NCI-H1048 (cell line): ENCODE results near the gene ABCA1.
"Not testable (repeated sequence)": the region's sequence is repeated elsewhere in the genome, so short reads cannot be mapped to it uniquely, and the experiment has no call there.

Source experiments
- DNase-seq: peaks from one replicate; lab custom pipeline; 2025; lab: John Stamatoyannopoulos, UW

The ABCA1 gene

DNA sequence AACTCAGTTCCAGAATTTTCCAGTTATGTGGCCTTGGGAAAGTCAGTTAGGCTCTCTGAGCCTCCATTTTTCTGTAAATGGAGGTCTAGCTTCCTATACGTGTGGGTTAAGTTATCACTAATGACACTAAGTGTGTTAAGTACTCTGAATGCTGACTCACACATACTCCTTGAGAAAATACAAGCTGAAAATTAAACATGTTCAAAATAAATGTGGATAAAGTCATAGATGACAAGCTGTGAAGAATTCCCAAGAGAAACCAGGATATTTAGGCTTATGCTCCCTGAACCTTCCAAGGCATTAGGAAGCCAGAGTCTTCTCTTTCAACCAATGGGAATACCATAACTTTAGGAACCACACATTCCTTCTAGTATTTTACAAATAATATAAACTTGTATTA, 58.1 kb downstream of the ABCA1 start:
- no peak for DNase-seq

DNA sequence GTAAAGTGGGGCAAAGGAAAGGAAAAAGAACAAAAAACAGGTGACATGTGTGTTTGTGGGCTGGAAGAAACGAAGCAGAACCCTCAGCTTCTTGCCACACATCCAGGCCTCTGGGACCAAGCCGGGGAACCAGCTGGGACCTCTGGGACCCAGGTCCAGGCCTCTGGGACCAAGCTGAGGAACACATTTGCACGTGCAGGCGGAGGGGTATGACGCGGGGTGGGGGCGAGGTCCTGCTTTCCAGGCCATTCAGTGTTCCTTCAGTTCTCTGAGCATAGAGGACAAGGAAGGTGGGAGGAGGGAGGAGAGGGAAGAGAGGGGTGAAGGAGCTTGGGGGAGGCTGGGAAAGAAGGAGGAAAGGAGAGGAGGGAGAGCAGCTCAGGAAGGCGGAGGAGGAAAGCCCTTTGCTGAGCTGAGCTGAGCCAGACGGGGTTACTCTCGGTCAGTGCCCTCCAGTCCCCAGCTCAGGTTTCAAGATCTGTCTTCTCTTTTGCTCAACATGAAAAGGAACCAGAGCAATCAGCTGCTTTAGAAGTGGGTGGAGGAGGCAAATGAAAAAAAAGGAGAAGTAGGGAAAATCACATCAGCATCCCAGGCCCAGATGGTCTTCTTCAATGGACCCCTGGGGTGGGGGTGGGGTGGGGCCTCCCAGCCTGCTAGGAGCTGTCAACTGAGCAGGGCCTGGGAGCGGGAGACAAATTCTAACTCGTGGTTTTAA, 59.1 kb downstream of the ABCA1 start:
- no peak for DNase-seq

DNA sequence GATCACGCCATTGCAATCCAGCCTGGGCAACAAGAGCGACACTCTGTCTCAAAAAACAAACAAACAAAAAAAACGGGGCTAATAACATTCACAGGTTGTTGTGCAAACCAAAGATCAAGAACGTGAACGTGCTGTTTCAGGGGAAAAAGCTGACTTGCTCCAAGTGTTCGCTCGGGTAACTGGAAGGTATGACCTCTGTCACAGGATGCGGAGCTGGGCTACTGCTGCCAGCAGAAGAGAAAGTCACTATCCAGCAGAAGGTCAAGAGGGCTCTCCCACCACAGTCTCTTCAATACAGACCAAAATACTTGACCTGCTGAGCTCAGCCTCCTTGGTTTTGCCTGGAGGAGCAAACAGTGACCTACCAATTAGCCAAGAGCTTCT, 59.7 kb downstream of the ABCA1 start:
- no peak for DNase-seq

DNA sequence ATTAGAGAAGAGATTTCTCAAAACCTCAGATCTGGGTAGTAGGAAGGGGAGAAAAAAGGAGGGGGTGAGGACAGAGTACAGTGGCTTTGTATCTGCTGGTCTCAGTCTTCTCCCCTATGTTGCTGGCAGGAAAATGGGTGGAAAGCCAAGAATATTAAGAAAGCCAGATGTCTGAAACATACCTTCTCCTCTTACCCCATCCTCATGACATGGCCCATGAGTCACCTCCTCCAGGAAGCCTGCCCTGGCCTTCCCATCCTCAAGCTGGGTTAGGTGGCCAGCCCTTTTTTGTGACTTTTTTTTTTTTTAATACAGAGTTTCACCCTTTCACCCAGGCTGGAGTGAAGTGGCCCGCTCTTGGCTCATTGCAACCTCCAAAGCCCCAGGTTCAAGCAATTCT, 61.8 kb downstream of the ABCA1 start:
- DNase-seq: no peak

DNA sequence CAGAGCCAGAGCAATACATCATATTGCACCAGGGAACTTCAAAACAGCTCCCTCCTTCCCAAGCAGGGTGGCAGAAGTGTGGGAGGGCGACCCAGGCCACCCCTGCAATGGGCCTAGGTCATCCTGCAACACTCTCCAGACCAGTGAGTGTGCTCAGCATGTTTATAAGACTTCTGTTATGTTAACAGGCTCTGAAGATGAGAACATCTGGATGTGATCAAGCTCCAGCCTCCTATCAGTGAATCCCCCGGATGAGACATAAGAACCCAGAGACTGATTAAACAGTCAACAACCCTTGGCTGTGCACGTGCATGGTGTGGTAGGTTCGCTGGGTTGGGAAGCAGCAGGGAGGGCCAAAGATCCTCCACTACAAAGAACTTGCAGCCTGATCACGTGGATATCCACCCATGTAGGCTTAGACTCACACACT, 63.3 kb downstream of the ABCA1 start:
- no peak for DNase-seq

DNA sequence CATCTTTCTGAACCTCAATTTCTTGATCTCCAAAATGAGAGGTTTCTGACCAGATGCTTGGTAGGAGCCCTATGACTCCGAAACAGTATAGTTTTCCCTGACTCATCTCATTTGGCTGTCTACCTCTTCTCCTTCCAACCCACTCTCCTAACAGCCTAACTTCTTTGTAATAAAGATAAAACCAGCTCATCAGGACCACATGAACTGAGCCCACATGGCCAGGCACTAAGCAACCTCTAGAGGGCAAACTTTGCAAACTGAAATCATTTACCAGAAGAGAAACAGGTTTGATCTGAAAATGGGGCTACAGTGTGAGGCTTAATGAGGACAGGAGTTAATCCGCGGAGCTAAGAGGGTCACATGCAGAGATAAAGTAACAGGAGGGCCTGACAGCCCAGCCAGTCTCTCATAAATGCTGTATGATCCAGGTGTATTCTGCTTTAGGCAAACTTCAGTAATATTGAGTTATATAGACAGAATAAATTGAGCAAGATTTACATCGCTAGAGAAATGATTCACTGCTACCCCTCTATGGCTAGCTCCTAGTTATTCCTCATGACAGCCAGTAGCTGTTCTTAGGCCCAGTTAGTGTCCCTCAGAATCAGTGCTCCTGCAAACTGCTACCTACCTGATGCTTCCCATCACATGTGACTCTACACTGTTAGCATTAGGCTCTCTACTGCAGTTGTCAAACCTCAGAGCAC, 64.6 kb downstream of the ABCA1 start:
- DNase-seq: no peak

DNA sequence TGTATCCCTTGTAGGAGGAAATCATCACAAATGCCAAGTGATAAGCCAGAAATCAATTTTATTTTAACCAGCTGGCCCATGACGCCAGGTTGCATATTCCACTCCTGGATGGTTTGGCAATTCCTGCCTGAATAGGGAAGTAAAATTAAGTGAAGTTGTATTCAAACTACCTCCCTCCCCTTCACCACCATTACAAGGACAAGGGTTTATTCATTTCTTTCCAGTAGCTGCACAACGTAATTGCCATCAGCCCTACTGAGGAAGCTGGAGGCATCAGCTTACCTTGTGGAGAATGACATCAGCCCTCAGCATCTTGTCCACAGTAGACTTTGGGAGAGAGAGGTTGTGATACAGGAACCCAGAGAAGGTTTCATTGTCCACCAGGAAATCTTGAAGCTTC, 66.6 kb downstream of the ABCA1 start:
- no peak for DNase-seq

DNA sequence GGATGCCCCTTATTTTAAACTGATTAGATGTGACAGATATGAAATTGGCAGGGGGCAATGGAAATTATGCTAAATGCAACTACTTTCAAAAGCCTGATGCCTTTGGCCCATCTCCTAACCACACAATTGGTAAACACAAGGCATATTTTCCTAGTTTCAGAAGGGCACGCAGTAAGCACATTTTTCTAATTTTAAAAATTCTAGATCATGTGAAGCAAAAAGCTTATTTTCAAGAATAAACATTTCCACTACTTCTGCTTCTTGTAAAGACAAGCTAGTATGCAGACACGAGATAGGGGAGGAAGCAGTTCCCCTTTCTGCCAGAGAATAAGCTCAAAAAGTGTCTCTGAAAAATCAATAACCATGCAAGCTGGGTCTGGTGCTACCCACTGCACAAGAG, 67.7 kb downstream of the ABCA1 start:
- no peak for DNase-seq

DNA sequence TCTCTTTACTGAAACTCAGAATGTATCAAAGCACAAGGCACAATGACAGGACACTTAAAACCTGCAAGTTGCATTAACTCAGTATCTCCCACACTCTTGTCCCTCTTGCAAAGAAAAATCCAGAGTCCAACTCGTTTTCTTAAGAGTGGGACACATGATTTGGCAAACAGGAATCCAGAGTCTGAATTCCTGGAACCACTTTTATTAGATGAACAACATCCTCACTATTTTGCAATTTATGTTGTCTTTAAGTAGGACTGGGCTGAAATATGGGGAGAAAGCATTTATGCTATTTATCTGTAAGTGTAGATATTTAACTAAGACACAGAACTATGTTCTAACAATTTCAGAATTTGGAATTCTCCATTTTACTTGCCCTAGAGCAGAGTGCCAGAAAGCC, 69.1 kb downstream of the ABCA1 start:
- no peak for DNase-seq

DNA sequence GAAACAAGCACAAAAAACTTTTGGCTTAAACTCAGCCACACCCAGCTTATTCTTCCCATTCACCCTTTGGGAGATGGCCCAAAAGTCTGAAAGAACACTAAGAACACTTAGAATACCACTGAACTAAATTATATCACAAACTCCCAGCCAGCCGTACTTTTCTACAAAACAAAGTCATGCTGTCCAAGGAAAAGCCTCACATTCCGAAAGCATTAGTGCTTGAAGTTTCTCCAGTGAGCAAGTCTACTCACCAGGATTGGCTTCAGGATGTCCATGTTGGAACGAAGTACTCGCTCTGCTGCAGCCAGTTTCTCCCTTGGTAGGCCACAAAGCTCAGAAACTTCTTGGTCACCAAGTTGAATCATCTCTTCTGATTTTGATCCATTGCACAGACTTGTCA, 69.7 kb downstream of the ABCA1 start:
- DNase-seq: no peak

DNA sequence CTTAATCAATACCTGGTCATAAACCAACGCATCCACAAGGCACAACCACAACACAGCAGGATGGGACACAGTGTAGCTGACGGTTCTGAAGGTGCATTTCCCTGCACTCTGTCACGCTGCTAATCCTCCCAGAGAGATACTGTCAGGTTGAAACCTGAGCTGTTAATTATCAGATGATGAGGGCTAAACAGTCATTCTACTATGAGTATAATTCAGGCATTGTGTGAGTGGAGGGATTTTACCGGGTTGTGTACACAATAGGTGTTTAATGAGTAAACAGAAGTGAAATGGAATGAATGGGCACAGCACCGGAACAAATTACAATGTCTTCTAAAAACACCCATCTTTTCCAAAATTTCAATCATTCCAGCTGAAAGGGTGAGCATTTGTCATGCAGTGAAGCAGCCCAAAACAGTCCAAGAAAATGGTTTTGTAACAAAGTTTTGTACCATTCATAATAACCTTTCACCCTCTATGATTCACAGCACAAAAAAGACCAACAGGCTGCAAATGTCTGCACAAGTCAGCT, 71.5 kb downstream of the ABCA1 start:
- peak; percentile 13 for DNase-seq

DNA sequence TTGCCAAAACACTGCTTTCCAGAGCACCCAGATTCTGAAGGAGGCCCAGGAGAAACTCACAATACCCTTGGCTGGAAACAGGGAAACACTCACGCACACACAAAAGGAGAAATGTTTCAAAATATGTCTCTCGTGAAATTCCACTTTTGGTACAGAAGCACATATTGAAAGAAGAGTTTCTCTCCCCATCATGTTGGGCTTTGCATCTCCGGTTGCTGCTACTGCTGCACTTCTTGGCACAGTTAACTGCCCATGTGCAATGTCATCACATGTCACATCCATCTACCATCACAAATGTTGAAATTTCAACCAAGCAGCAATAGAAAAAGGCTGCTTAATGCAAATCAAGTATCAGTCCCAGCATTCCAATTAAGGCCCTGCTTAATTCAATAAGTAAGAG, 72.1 kb downstream of the ABCA1 start:
- no peak for DNase-seq

DNA sequence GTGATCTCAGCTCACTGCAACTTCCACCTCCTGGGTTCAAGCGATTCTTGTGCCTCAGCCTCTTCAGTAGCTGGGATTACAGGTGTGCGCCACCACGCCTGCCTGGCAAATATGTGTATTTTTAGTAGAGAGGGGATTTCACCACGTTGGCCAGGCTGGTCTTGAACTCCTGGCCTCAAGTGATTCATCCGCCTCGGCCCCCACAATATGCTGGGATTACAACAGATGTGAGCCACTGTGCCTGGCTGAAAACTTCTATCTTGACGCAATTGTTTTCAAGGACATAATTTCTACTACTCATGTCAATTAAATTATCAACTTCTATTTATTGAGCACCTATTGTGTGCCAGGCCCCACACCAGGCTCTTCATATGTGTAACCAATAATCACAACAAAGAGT, 72.7 kb downstream of the ABCA1 start:
- not testable (repeated sequence) for DNase-seq

DNA sequence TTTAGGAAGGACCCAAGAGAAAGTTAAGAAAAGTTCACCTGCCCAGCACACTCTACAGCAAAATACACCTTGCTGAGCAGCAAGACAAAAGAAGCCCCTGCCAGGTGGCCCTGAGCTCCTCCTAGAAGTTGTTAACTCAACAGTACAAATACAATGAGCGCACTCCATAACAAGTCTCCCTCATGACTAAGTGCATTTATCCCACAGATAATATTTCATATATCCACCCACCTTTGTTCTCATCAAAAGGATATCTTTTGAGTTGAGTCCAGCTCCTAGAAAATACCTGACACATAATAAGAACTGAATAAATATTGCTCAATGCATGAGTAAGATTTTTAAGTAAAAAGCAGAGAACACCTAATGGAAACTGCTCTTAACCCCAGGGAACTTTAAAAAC, 73.3 kb downstream of the ABCA1 start:
- DNase-seq: no peak

DNA sequence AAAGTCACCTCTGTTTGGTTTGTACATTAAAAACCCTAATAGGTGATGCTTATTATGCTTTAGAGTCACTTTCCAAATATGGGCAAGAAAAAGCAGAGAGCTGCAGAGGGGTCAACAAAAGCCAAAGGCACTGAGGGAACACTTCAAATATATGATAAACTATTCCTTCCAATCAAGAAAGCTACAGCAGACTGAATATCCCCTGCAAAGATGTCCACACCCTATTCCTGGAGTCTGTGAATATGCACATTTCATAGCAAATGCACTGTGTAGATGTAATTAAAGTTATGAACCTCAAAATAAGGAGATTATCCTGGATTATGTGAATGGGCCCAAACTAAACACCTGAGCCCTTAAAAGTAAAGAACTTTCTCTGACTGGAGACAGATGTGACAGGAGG, 74.3 kb downstream of the ABCA1 start:
- no peak for DNase-seq

DNA sequence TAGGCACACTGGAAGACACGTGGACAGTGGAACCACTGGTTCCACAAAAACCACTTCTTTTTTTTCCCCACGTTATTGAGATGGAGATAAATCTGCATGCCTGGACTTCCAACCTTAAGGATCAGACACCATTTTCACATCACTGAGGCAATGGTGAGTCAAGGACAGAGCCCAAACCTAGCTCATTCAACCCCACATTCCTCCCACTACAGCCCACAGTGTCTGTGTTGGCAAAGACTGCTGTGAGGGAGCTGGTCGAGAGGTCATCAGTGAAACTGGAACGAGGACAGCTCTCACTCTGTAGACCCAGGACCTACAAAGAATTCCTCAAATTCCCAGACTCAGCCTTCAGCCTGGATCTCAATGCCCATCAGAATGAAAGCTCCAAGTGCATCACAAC, 74.8 kb downstream of the ABCA1 start:
- DNase-seq: no peak

DNA sequence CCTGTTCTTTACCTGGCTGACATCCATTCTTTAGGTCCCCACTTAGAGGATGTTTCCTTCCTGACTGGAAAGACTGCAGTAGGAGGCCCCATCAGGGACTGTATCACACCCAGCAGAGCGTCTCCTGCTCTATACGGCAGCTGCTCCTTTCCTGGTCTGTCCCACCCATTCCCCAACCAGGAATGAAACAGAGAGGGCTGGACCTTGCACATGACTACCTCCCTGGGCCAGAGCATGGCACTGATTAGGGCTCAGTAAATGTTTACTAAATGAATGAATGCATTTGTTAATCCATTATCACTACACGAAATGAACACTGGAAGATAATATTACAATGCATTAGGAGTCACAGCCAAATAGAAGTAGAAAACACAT, 76.4 kb downstream of the ABCA1 start:
- no peak for DNase-seq

DNA sequence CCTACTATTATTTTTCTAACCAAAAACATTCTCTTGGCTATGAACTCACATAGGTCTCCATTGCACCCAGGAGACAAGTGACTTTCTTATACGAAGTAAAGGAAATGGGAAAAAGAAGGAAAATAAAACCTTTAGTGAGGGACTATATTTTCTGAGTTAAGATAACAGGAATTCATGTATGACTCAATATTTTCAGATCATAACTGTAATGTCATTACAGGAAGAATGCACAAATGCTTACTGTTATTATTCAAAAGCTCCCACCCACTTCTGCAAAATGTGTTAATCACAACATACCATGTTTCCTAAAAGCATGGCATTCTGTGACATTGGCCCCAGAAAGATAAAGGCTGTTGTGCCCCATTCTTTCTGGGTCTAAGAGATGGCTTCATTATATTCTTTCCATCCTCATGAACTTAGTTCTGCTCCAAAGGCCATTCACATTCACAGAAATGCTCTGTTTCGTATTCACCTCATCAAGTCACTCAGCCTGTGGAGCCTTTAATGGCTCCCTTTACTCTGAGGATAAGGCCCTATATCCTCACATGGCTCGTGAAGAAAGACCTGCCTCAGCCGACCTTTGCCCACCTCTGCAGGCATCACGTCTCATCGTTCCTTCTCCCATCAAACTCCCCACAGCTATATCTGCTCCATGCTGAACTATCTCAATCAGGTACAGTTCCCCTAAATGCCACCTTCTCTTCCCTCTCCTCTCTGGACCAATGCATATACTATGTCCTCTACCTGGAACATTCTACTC, 77.0 kb downstream of the ABCA1 start:
- DNase-seq: no peak

DNA sequence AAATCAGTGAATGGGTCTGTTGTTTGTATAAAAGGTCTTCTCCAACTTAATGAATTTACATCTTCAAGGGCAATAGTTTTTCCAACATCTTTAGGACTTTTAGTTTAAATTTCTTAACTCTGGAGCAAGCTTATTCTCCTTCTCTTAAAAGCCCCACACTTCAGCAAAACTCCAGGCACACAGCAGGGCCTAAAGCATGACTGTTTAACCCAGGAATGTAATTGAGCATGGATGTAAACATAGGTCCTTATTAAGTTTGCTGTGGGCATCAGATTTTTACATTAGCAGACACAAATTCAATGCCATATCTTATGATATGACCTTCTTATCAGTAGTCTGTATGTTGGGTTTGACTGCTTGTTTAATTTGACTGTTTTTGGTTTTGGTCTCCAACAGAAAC, 78.9 kb downstream of the ABCA1 start:
- no peak for DNase-seq

DNA sequence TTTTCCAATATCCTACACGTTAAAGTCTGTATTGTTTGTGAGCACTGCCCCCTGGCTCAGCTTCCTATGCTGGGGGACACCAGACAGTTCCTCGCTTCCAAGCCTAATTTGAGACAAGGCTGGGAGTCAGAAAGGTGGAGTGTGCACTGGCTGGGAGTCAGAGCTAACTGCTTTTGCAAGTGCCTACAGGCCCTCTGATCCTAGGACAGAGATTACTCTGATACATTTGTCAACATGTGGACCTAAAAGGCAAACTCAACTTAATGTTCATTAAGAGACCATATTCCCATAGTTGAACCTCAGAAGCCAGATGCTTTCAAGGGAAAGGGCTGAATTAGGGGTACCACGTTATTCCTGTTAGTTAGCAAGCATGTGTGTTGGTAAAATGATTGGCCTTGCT, 83.2 kb downstream of the ABCA1 start:
- no peak for DNase-seq

DNA sequence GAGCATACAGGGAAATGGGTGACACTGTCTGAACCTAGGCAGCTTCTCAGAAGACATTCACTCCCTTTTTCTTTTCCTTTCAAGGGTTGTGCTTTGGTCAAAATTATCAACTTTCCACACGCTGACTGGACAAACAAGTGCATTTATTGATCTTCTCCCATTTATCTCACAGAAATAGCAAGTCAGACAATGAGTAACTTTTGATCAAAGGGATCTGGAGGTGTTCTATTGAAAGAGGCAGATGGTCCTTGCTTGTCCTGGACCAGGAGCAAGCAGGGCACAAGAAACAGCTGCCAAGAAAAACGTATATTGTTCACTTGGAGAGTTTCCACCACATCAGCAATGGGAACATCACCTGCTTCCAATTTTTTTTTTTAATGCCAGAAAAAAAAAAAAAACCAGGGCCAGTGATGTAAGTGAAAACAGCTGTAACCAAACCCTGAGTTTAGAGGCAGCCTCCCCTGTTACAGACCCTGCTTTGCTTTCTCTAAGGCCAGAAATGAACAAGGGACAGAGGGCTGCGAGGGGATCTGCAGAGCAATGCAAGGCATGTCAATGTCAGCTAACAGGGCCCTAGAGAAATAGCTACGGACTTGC, 84.2 kb downstream of the ABCA1 start:
- no peak for DNase-seq

DNA sequence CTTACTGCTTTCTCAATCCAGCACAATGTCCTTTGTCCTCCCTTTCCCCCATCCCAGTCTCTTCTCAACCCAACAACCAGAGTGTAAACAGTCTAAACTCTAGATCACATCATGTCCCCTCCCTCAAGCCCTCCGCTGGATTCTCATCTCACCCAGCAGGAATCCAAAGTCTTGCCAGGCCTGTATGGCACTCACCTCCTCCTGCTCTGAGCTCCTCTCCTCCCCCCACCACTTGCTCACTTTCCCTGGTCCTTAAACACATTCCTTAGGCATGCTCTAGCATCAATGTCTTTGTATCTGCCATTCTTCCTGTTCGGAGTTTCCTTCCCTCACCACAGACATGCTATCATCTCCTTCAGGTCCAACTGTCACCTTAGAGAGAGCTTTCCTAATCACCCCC, 85.3 kb downstream of the ABCA1 start:
- DNase-seq: no peak
